ENCODE results near the gene EGF.

- no peak for TF ChIP-seq CTCF (IDR thresholded peaks at IDR 0.05)
- TF ChIP-seq POLR2AphosphoS5 (IDR thresholded peaks at IDR 0.05) = no peak
Measured at GRCh38 chr4:110061076-110061475, 148.4 kb downstream of the EGF start.
